GM12891 (cell line): Measurements from ENCODE around the gene TMEM245.
A peak's percentile ranks its signal among the peaks of the same experiment; 100 is the strongest.
"Not testable (repeated sequence)": the region's sequence is repeated elsewhere in the genome, so short reads cannot be mapped to it uniquely, and the experiment has no call there.

Source experiments
- DNase-seq: peaks from one replicate; pipeline ENCODE4 v3.0.0; 2011; ENCODE audit warnings: low spot score; ENCODE audit not compliant: insufficient read length
- FAIRE-seq: peaks from 2 replicates; lab custom pipeline; 2011; peaks lifted over from hg19 to GRCh38; lab: Jason Lieb, UNC
- PAX5 ChIP-seq: IDR thresholded peaks from 2 replicates; pipeline ENCODE4 v1.6.1; 2011; ENCODE audit warnings: low read length, moderate library complexity, mild to moderate bottlenecking; ENCODE audit not compliant: insufficient read depth, severe bottlenecking
- POLR2A ChIP-seq: IDR thresholded peaks from 2 replicates; pipeline ENCODE4 v1.6.1; 2011; ENCODE audit warnings: low read depth, low read length, control low read depth
- POLR2AphosphoS5 ChIP-seq: IDR thresholded peaks from 2 replicates; pipeline ENCODE4 v1.6.1; 2011; ENCODE audit warnings: low read depth, low read length, control low read depth
- POU2F2 ChIP-seq: IDR thresholded peaks from 2 replicates; pipeline ENCODE4 v1.6.1; 2011; ENCODE audit warnings: low read depth, mild to moderate bottlenecking, control low read depth, low read length, moderate library complexity
- SPI1 ChIP-seq: IDR thresholded peaks from 2 replicates; pipeline ENCODE4 v1.6.1; 2011; ENCODE audit warnings: low read depth, low read length, control low read depth
- TAF1 ChIP-seq: IDR thresholded peaks from 2 replicates; pipeline ENCODE4 v1.6.1; 2011; ENCODE audit warnings: low read depth, low read length, control low read depth

Gene TMEM245

GRCh38 chr9:109134167-109134578, 14.4 kb upstream of the TMEM245 start:
- no peak for FAIRE-seq
- no peak for TF ChIP-seq POLR2A
- no peak for TF ChIP-seq POU2F2
- no peak for TF ChIP-seq TAF1
- DNase-seq = no peak

- DNase-seq = no peak
- TF ChIP-seq TAF1 (no peak), POLR2AphosphoS5 (no peak), POU2F2 (no peak), POLR2A (no peak), PAX5 (no peak), SPI1 (no peak)
- FAIRE-seq = no peak
Measured at GRCh38 chr9:109133533-109133932, 13.8 kb upstream of the TMEM245 start.

GRCh38 chr9:109132567-109133021, 12.8 kb upstream of the TMEM245 start:
- FAIRE-seq (no peak), DNase-seq (no peak)
- TF ChIP-seq POLR2A (no peak), POLR2AphosphoS5 (no peak), POU2F2 (no peak), PAX5 (no peak), TAF1 (no peak), SPI1 (no peak)

- DNase-seq = no peak
- FAIRE-seq = no peak
- TF ChIP-seq POLR2A (no peak), POU2F2 (no peak)
Measured at GRCh38 chr9:109129470-109130197, 9.9 kb upstream of the TMEM245 start.

GRCh38 chr9:109126671-109127070, 6.9 kb upstream of the TMEM245 start:
- not testable (repeated sequence) for DNase-seq, FAIRE-seq

- FAIRE-seq = no peak
Measured at GRCh38 chr9:109124121-109124520, 4.4 kb upstream of the TMEM245 start.

GRCh38 chr9:109122726-109123621, 3.2 kb upstream of the TMEM245 start:
- DNase-seq (no peak), FAIRE-seq (peak; percentile 82)
- TF ChIP-seq POLR2AphosphoS5 = no peak
- peak; percentile 20 for TF ChIP-seq PAX5
- TF ChIP-seq POU2F2 = peak; percentile 76; the same call in 1 of the 2 replicates

More at GRCh38 chr9:109124121-109124520, 4.4 kb upstream of the TMEM245 start:
- no peak for DNase-seq
- no peak for TF ChIP-seq POU2F2
- TF ChIP-seq POLR2AphosphoS5 = no peak
- TF ChIP-seq TAF1 = no peak
- TF ChIP-seq SPI1 = no peak
- TF ChIP-seq POLR2A = no peak
- TF ChIP-seq PAX5 = no peak

- TF ChIP-seq POLR2A = no peak
- TF ChIP-seq TAF1 = no peak
- TF ChIP-seq SPI1 = no peak
- TF ChIP-seq POLR2AphosphoS5 = no peak
- no peak for TF ChIP-seq PAX5
- TF ChIP-seq POU2F2 = no peak
- DNase-seq (no peak), FAIRE-seq (no peak)
Measured at GRCh38 chr9:109121232-109121796, 1.6 kb upstream of the TMEM245 start.

GRCh38 chr9:109120204-109120789, 550 bp upstream of the TMEM245 start:
- DNase-seq = no peak
- TF ChIP-seq POLR2AphosphoS5 = no peak
- no peak for TF ChIP-seq POU2F2
- no peak for TF ChIP-seq PAX5
- no peak for TF ChIP-seq POLR2A
- no peak for TF ChIP-seq SPI1
- no peak for TF ChIP-seq TAF1
- FAIRE-seq = no peak
